Measurements from ENCODE around the gene CPEB3.

DNA sequence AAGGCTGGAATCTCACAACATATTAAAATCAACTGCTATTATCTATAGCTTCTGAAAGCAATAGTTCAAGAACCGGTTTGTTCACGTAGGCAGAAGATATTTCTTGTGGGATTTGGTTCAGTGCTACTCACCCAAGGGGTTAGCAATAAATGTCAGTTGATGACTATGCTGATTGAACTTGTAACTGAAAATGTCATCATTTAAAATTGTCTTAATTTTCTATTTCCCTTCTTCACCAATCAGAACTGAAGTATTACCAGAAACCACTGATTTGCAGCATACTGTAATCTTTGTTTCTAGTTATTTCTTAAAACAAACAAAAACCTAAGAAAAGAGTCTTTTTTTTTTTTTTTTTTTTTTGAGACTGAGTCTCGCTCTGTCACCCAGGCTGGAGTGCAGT, 46.1 kb downstream of the CPEB3 start:
- TF ChIP-seq POLR2A (IDR thresholded peaks at IDR 0.05), result no peak
- TF ChIP-seq, protein P1, sequence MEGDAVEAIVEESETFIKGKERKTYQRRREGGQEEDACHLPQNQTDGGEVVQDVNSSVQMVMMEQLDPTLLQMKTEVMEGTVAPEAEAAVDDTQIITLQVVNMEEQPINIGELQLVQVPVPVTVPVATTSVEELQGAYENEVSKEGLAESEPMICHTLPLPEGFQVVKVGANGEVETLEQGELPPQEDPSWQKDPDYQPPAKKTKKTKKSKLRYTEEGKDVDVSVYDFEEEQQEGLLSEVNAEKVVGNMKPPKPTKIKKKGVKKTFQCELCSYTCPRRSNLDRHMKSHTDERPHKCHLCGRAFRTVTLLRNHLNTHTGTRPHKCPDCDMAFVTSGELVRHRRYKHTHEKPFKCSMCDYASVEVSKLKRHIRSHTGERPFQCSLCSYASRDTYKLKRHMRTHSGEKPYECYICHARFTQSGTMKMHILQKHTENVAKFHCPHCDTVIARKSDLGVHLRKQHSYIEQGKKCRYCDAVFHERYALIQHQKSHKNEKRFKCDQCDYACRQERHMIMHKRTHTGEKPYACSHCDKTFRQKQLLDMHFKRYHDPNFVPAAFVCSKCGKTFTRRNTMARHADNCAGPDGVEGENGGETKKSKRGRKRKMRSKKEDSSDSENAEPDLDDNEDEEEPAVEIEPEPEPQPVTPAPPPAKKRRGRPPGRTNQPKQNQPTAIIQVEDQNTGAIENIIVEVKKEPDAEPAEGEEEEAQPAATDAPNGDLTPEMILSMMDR (IDR thresholded peaks at IDR 0.05), result no peak

All from stomach (tissue), 4 donors.